NB4 (cell line): Measurements from ENCODE around the gene KRTAP10-4.

Experiments used
- CTCF ChIP-seq: IDR thresholded peaks from one replicate; pipeline ENCODE4 v1.5.1; 2012; ENCODE audit warnings: low read depth, low read length
- POLR2A ChIP-seq: IDR thresholded peaks from 2 replicates; pipeline ENCODE4 v1.6.1; 2011; ENCODE audit warnings: mild to moderate bottlenecking; ENCODE audit not compliant: insufficient read length; ENCODE audit errors: extremely low read depth

- TF ChIP-seq POLR2A (no peak), CTCF (no peak)
Measured at GRCh38 chr21:44552136-44552535, 21.4 kb upstream of the KRTAP10-4 start.
